Lower leg skin (tissue), 3 donors: Measurements from ENCODE around the gene COL27A1.

ENCODE experiments used
- CTCF ChIP-seq, 3 donors: fragments of 450-650 bp; IDR thresholded peaks; one replicate each; pipeline ENCODE4 v1.5.1; 2016; ENCODE audit warnings: antibody characterized with exemption in 3 of 3, mild to moderate bottlenecking in 3 of 3, moderate library complexity in 2 of 3
- POLR2A ChIP-seq, 2 donors: fragments of 450-650 bp; IDR thresholded peaks; one replicate each; pipeline ENCODE4 v1.6.1; 2016 to 2017; ENCODE audit warnings: antibody characterized with exemption in 2 of 2, mild to moderate bottlenecking in 1 of 2, moderate library complexity in 1 of 2

- no peak for TF ChIP-seq CTCF (IDR thresholded peaks at IDR 0.05)
- no peak for TF ChIP-seq POLR2A (IDR thresholded peaks at IDR 0.05)
Observed at GRCh38 chr9:114132550-114132918, 22.8 kb upstream of the COL27A1 start.
